Activated CD4-positive, alpha-beta T cell treated with anti-CD3 and anti-CD28 coated beads for 36 hours (primary cell): ENCODE results near the gene EML6. TPM values are rescaled to one million over a fixed set of nuclear protein-coding genes. Genes with fewer than 3 reads are reported as not detected.

Source experiments
- ATAC-seq: fragments of 200-7000 bp; cut with Tn5 transposase; one replicate; pipeline ENCODE4 v1.10.0; 2021; ENCODE audit warnings: mild to moderate bottlenecking, moderate library complexity
- CTCF ChIA-PET: fragments of 350-600 bp; sonication (Branson Sonifier 250); formaldehyde crosslinking; loops from one replicate; lab custom pipeline; 2021; ENCODE audit warnings: antibody characterized with exemption; lab: Charles Lee
- POLR2A ChIA-PET: fragments of 350-600 bp; sonication (Branson Sonifier 250); formaldehyde crosslinking; loops from one replicate; lab custom pipeline; 2021; ENCODE audit warnings: antibody characterized with exemption, inconsistent platforms; lab: Charles Lee
- DNase-seq: peaks from one replicate; pipeline ENCODE4 v3.0.0-alpha.2; 2020
- H3K27ac Mint-ChIP-seq: one replicate; pipeline ENCODE4 v1.8.0; 2021; ENCODE audit warnings: mixed read lengths
- H3K27me3 Mint-ChIP-seq: one replicate; pipeline ENCODE4 v1.8.0; 2021; ENCODE audit warnings: mixed read lengths
- H3K36me3 Mint-ChIP-seq: one replicate; pipeline ENCODE4 v1.8.0; 2021; ENCODE audit warnings: low read depth, mixed read lengths
- H3K4me1 Mint-ChIP-seq: one replicate; pipeline ENCODE4 v1.8.0; 2021; ENCODE audit warnings: mixed read lengths
- H3K4me3 Mint-ChIP-seq: one replicate; pipeline ENCODE4 v1.8.0; 2021; ENCODE audit warnings: mild to moderate bottlenecking, moderate library complexity, mixed read lengths
- H3K9me3 Mint-ChIP-seq: one replicate; pipeline ENCODE4 v1.8.0; 2021; ENCODE audit warnings: low read depth, mixed read lengths
- intact Hi-C, 2 experiments: fragments of 100-400 bp; cut with DNase I in 1 of 2; cut with micrococcal nuclease in 1 of 2; formaldehyde crosslinking; loops; one replicate each; pipeline versions ENCODE4 v1.14.2 to v1.15.1; 2022 to 2024; cut with DNase I, micrococcal nuclease
- total RNA-seq, 2 experiments: library from RNA; stranded (reverse); gene quantifications; one replicate each; pipeline ENCODE4 v1.2.3, GENCODE V29; 2021

The EML6 gene
- total RNA-seq, 2 experiments from 2014 or later, result 0.16 to 0.30 TPM

GRCh38 chr2:54928719-54929118, 205.3 kb downstream of the EML6 start:
- ATAC-seq (no peak), DNase-seq (no peak)
- Mint-ChIP-seq H3K27me3 (no peaks in the 10 kb centered on the region), H3K9me3 (no peaks in the 10 kb centered on the region), H3K4me1 (no peaks in the 10 kb centered on the region), H3K36me3 (no peaks in the 10 kb centered on the region), H3K27ac (no peak overlapping the region), H3K4me3 (no peak overlapping the region)
- ChIA-PET CTCF (no interaction called here), POLR2A (no interaction called here)
- intact Hi-C loops, result no loop called here

- H3K4me1 Mint-ChIP-seq, result no peaks in the 10 kb centered on the region
- H3K27me3 Mint-ChIP-seq, result no peaks in the 10 kb centered on the region
- POLR2A ChIA-PET, result no interaction called here
- intact Hi-C loops, result no loop called here
- DNase-seq, result no peak
- H3K9me3 Mint-ChIP-seq, result no peaks in the 10 kb centered on the region
- H3K4me3 Mint-ChIP-seq, result no peak overlapping the region
- ATAC-seq, result no peak
- H3K36me3 Mint-ChIP-seq, result no peaks in the 10 kb centered on the region
- H3K27ac Mint-ChIP-seq, result no peak overlapping the region
- CTCF ChIA-PET, result no interaction called here
Measured at GRCh38 chr2:54931473-54931872, 208.0 kb downstream of the EML6 start.

GRCh38 chr2:54935389-54935788, 211.9 kb downstream of the EML6 start:
- H3K27ac Mint-ChIP-seq, result no peak overlapping the region
- H3K4me1 Mint-ChIP-seq, result no peaks in the 10 kb centered on the region
- no peaks in the 10 kb centered on the region for H3K36me3 Mint-ChIP-seq
- H3K4me3 Mint-ChIP-seq, result no peak overlapping the region
- ChIA-PET CTCF (no interaction called here), POLR2A (no interaction called here)
- ATAC-seq, result no peak
- H3K27me3 Mint-ChIP-seq, result no peaks in the 10 kb centered on the region
- H3K9me3 Mint-ChIP-seq, result peaks cover 5% of the 10 kb centered on the region
- DNase-seq, result no peak
- intact Hi-C loops, result no loop called here

GRCh38 chr2:54936766-54937165, 213.3 kb downstream of the EML6 start:
- ATAC-seq, result no peak
- Mint-ChIP-seq H3K4me3 (no peak overlapping the region), H3K27ac (no peak overlapping the region), H3K36me3 (no peaks in the 10 kb centered on the region), H3K9me3 (peaks cover 5% of the 10 kb centered on the region), H3K4me1 (no peaks in the 10 kb centered on the region), H3K27me3 (no peaks in the 10 kb centered on the region)
- intact Hi-C loops, result no loop called here
- no peak for DNase-seq
- CTCF ChIA-PET, result interaction anchor here (0.7 kb wide), 1 partner anchor 36 kb away, joined by 3 read pairs; no protein-coding TSS in a partner anchor
- POLR2A ChIA-PET, result interaction anchor here (0.6 kb wide), 1 partner anchor 221 kb away, joined by 3 read pairs; no protein-coding TSS in a partner anchor

GRCh38 chr2:54939446-54940118, 216.1 kb downstream of the EML6 start:
- Mint-ChIP-seq H3K27me3 (no peaks in the 10 kb centered on the region), H3K9me3 (peaks cover 5% of the 10 kb centered on the region), H3K4me1 (no peaks in the 10 kb centered on the region), H3K27ac (no peak overlapping the region), H3K4me3 (no peak overlapping the region), H3K36me3 (no peaks in the 10 kb centered on the region)
- ATAC-seq (no peak), DNase-seq (no peak)
- CTCF ChIA-PET, result no interaction called here
- intact Hi-C loops, result no loop called here
- POLR2A ChIA-PET, result no interaction called here

- no peak overlapping the region for H3K4me3 Mint-ChIP-seq
- no peaks in the 10 kb centered on the region for H3K36me3 Mint-ChIP-seq
- no peak for DNase-seq
- ChIA-PET CTCF (no interaction called here), POLR2A (no interaction called here)
- no peak overlapping the region for H3K27ac Mint-ChIP-seq
- H3K9me3 Mint-ChIP-seq, result peaks cover 5% of the 10 kb centered on the region
- ATAC-seq, result no peak
- intact Hi-C loops, result no loop called here
- H3K27me3 Mint-ChIP-seq, result no peaks in the 10 kb centered on the region
- peaks cover 5% of the 10 kb centered on the region for H3K4me1 Mint-ChIP-seq
Measured at GRCh38 chr2:54940723-54941122, 217.3 kb downstream of the EML6 start.

GRCh38 chr2:54941248-54941984, 218.0 kb downstream of the EML6 start:
- H3K27me3 Mint-ChIP-seq, result no peaks in the 10 kb centered on the region
- DNase-seq (no peak), ATAC-seq (no peak)
- H3K9me3 Mint-ChIP-seq, result peaks cover 5% of the 10 kb centered on the region
- no peak overlapping the region for H3K27ac Mint-ChIP-seq
- H3K4me3 Mint-ChIP-seq, result no peak overlapping the region
- ChIA-PET POLR2A (no interaction called here), CTCF (interaction anchor here (0.6 kb wide), 1 partner anchor 86 kb away, joined by 3 read pairs; no protein-coding TSS in a partner anchor)
- H3K4me1 Mint-ChIP-seq, result peaks cover 5% of the 10 kb centered on the region
- no peaks in the 10 kb centered on the region for H3K36me3 Mint-ChIP-seq
- intact Hi-C loops, result no loop called here

- intact Hi-C loops, result no loop called here
- H3K9me3 Mint-ChIP-seq, result peaks cover 5% of the 10 kb centered on the region
- ATAC-seq (peak; percentile 76), DNase-seq (peak; percentile 32)
- ChIA-PET CTCF (interaction anchor here (0.5 to 0.6 kb wide), 2 partner anchors 85 to 310 kb away, joined by 3 read pairs; no protein-coding TSS in a partner anchor), POLR2A (no interaction called here)
- no peak overlapping the region for H3K4me3 Mint-ChIP-seq
- no peaks in the 10 kb centered on the region for H3K27me3 Mint-ChIP-seq
- no peaks in the 10 kb centered on the region for H3K36me3 Mint-ChIP-seq
- no peak overlapping the region for H3K27ac Mint-ChIP-seq
- peaks cover 5% of the 10 kb centered on the region for H3K4me1 Mint-ChIP-seq
Measured at GRCh38 chr2:54942373-54942772, 218.9 kb downstream of the EML6 start.

GRCh38 chr2:54944724-54945326, 221.4 kb downstream of the EML6 start:
- ChIA-PET CTCF (interaction anchor here (0.5 kb wide), 1 partner anchor 8 kb away, joined by 3 read pairs; no protein-coding TSS in a partner anchor), POLR2A (no interaction called here)
- ATAC-seq (no peak), DNase-seq (no peak)
- no peaks in the 10 kb centered on the region for H3K27me3 Mint-ChIP-seq
- no peaks in the 10 kb centered on the region for H3K36me3 Mint-ChIP-seq
- no peaks in the 10 kb centered on the region for H3K9me3 Mint-ChIP-seq
- no peak overlapping the region for H3K4me3 Mint-ChIP-seq
- peaks cover 5% of the 10 kb centered on the region for H3K4me1 Mint-ChIP-seq
- intact Hi-C loops, result no loop called here
- no peak overlapping the region for H3K27ac Mint-ChIP-seq

- POLR2A ChIA-PET, result interaction anchor here (0.6 kb wide), 1 partner anchor 1079 kb away, joined by 4 read pairs; no protein-coding TSS in a partner anchor
- intact Hi-C loops, result no loop called here
- Mint-ChIP-seq H3K4me3 (no peak overlapping the region), H3K9me3 (no peaks in the 10 kb centered on the region), H3K27ac (no peak overlapping the region), H3K4me1 (peaks cover 5% of the 10 kb centered on the region), H3K27me3 (no peaks in the 10 kb centered on the region), H3K36me3 (no peaks in the 10 kb centered on the region)
- ATAC-seq, result peak; percentile 88
- DNase-seq, result peak; percentile 57
- CTCF ChIA-PET, result interaction anchor here (0.5 to 0.6 kb wide), 2 partner anchors 7 to 15 kb away, joined by 3 read pairs; no protein-coding TSS in a partner anchor
Measured at GRCh38 chr2:54945391-54946219, 222.1 kb downstream of the EML6 start.
